DMS53 (cell line): ENCODE results near the gene WDR59.
"Not testable (repeated sequence)": the region's sequence is repeated elsewhere in the genome, so short reads cannot be mapped to it uniquely, and the experiment has no call there.

Experiments
- DNase-seq: peaks from one replicate; lab custom pipeline; 2025; lab: John Stamatoyannopoulos, UW

Gene WDR59, protein sequence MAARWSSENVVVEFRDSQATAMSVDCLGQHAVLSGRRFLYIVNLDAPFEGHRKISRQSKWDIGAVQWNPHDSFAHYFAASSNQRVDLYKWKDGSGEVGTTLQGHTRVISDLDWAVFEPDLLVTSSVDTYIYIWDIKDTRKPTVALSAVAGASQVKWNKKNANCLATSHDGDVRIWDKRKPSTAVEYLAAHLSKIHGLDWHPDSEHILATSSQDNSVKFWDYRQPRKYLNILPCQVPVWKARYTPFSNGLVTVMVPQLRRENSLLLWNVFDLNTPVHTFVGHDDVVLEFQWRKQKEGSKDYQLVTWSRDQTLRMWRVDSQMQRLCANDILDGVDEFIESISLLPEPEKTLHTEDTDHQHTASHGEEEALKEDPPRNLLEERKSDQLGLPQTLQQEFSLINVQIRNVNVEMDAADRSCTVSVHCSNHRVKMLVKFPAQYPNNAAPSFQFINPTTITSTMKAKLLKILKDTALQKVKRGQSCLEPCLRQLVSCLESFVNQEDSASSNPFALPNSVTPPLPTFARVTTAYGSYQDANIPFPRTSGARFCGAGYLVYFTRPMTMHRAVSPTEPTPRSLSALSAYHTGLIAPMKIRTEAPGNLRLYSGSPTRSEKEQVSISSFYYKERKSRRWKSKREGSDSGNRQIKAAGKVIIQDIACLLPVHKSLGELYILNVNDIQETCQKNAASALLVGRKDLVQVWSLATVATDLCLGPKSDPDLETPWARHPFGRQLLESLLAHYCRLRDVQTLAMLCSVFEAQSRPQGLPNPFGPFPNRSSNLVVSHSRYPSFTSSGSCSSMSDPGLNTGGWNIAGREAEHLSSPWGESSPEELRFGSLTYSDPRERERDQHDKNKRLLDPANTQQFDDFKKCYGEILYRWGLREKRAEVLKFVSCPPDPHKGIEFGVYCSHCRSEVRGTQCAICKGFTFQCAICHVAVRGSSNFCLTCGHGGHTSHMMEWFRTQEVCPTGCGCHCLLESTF

DNA sequence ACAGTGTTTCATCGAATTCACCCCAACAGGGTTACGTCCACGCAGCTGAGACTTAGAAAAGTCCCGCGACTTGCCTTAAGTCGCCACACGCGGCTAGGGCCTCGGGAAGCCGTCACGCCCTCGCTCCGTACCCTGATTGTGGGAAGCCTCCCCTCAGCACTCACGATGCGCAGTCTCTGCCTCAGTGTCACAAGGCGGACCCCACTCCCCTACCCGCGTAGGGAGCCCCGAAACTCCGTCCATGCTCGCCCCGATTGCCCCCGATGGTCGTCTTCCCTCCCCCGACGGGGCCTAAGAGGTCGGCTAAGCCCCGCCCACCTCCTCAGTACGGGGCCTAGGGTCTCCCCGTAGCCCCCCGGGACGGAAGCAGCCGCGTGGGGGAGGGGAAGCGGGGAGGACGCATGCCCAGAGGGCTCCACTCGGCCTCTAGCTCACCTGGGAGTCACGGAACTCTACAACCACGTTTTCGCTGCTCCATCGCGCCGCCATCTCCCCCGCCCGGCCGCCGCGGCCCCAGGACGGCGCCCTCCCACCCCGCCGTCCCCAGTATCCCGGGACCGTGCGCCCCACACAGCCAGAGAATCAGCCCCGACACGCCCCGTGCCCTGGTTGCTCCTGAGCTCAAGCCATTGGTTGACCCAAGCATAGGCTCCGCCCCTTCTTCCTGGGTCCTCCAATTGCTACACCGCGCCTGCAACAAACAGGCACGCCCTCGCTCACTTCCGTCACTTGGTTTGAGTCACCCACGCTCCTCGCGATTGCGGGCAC lies at the start of gene WDR59:
TSS of gene WDR59 (minus strand) at position 595 of the 768 bp plus-strand sequence. CDS start at position 489, 106 bp downstream.
- DNase-seq, result peak; percentile 99

DNA sequence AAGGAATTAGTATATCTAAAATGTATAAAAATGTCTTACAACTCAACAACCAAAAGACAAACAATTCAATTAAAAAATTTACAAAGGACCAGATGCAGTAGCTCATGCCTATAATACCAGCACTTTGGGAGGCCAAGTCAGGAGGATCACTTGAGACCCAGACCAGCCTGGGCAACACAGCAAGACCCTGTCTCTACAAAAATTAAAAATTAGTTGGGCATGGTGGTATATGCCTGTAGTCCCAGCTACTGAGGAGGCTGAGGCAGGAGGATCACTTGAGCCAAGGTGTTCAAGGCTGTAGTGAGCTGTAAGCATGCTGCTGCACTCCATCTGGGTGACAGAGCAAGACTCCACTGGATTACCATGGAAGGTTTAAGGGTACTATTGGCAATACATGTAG lies 47.7 kb upstream of the WDR59 start:
- DNase-seq, result no peak

DNA sequence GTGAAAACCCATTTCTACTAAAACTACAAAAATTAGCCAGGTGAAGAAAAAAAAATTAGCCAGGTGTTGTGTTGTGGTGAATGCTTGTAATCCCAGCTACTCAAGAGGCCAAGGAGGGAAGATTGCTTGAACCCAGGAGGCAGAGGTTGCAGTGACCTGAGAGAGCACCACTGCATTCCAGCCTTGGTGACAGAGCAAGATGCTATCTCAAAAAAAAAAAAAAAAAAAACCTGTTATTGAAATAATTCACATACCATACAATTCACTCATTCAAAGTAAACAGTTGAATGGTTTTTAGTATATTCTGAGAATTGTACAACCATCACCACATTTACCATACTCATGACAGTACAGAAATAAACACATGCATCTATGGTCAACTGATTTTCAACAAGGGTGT lies 44.9 kb upstream of the WDR59 start:
- DNase-seq, result no peak

DNA sequence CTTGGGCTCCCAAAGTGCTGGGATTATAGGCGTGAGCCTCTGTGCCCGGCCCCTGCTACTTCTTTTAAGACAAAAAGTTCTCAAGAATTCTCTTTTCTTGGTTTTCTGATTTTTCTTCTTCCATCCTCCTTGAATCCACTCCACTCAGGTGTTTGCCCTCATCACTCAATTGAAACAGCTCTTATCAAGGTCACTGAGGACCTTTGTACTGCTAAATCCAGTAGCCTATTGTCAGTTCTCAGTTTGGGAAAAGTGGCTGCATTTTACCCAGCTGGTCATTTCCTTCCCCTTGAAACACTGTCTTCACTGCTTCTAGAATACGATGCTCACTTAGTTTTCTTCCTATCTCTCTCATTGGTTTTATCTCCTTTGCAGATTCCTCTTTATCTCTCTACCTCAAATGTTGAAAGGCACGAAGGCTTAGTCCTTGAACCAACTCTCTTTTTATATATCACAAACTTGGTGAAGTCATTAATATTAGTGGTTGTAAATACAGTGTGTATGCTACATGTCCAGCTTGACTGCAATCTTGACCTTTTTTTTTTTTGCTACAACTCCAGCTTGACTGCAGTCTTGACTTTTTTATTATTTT lies 43.7 kb upstream of the WDR59 start:
- no peak for DNase-seq

DNA sequence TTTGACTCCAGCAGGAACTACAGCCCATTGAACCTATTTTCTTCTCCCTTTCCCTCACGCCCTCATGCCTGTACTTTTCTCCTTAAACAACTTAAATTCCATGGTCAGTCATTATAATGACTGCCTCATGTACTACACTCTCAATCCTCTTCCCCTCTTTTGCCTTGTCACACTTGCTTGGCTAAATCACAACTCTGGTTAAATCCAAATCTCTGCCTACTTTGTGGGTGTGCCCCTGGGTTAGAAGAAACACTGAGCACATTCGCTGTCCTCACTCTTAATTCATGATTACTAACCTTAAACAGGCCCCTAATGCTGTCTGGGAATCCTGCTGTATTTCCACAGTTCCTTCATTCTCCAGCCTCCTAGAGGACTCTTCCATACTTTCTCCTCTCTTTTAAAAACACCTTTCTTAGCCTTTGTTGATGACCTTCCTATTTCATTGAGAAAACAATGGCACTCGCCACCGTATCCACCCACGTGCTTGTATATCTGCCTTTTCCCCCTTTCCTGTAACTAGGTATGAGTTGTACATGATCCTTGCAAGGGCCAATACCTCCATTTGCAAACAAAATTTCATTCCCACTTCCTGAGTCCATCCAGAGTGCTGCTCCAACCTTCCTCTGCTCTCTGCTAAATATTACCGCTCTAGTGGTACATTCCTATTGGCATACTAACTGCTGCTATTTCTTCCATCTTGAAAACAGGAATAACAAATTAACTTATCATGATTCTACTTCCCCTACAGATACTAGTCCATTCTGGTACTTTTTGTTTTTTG lies 42.8 kb upstream of the WDR59 start:
- DNase-seq, result no peak

DNA sequence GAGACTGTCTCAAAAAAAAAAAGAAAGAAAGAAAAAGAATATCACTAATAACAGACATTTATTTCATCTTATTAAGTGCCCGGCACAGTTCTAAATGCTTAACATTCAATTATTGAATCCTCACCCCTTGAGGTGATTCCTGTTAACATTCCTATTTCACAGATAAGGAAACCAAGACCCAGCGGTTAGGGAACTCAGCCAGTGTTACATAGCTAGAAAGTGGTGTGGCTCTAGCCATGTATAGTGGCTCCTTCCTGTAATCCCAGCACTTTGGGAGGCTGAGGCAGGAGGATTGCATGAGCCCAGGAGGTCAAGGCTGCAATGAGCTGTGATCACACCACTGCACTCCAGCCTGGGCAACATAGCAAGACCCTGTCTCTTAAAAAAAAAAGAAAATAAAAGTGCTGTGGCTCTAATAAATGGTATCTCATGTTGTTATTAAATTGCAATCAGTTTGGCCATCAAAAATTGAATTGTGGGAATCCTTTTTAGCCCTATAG lies 42.0 kb upstream of the WDR59 start:
- DNase-seq, result no peak

DNA sequence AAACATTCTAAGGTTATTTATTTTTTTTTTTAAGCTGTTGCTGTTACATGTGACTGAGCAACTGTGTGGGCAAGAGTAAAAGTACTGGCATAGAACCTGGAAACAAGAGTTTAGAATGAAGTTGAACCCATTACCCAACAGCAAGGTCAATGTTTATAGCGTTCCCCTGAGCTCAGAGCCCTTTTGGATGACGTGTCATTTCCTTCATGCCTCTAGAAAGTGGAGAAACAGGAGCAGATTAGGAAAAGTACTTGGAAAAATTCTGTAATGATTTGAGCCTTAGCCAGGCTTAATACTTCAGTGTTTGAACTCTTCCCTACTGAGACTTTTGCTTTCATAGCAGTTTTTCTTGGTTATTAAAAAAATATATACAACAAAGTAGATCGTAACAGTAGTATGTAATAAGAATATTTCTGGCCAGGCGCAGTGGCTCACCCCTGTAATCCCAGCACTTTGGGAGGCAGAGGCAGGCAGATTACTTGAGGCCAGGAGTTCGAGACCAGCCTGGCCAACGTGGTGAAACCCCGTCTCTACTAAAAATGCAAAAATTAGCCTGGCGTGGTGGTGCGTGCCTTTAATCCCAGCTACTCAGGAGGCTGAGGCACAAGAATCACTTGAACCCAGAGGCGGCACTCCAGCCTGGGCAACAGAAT lies 41.4 kb upstream of the WDR59 start:
- not testable (repeated sequence) for DNase-seq

DNA sequence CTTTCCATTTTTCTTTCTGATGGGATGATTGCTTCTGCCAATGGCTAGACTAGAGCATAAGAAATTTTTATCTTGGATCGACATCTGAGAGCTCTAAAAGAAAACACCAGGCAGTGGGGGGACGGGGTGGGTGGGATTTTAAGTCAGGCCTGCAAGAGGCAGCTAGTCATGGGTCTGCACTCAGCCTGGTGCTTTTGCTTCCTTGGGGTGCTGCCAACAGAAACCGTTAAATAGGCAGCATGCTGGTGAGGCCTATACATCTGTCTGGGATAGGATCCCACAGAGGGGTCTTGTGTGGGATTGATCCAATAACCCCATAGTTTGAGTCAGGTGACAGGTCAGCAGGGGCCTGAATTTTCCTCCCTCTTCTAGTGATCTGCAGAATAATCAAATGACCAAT lies 40.8 kb upstream of the WDR59 start:
- no peak for DNase-seq

DNA sequence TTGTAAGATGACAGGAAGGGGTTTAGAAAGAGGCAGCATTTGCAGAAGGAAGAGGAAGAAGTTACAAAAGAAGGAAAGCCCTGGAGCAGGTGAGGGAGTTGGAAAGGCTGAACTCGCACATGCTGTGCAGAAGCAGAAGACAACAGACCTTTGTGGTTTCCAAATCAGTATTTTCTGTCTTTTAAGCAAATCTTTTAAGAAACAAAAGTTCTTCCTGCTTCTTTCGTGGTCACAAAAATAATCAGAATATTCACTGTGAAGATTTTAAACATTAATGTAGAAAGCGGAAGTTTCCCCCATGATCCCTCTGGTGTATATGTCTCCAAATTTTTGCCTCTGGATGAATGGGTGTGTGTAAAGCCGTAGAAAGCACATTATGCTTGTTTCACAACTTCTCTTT lies 39.7 kb upstream of the WDR59 start:
- DNase-seq, result no peak

DNA sequence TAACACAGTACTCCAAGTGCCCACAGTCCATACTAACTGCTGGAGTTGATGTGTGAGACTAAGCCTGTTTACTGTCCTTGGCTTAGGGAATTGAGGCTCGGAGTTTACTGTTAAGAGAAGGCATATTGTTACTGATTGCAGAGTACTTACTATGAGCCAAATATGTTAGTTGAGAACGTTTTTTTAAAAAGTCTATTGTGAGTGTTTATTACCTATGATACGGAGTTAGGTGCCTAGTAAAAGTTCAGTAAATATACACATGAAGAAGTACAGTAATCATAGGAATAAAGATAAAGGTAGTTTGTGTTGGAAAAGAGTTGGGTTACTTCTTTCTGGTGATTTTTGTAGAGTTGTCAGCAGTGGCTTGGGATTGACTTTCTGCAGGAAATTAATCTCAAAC lies 39.3 kb upstream of the WDR59 start:
- DNase-seq, result no peak

DNA sequence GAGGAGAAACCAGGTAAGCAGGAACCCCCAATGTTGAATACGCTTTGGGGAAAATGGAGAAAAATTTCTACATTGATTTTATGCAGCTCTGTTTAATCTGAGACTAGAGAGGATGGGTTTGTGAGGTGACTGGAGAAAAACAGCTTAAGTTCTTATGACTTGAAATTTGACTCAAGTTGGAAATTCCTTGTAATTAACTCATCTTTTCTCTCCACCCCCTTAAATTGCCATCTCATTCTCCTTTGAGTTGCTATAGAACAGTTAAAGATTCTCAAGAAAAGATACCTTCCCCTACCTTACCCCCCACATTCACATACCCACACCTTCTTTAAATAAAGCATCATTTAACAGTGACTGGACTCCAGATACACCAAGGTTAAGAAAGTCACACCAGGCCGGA lies 38.1 kb upstream of the WDR59 start:
- DNase-seq, result no peak

DNA sequence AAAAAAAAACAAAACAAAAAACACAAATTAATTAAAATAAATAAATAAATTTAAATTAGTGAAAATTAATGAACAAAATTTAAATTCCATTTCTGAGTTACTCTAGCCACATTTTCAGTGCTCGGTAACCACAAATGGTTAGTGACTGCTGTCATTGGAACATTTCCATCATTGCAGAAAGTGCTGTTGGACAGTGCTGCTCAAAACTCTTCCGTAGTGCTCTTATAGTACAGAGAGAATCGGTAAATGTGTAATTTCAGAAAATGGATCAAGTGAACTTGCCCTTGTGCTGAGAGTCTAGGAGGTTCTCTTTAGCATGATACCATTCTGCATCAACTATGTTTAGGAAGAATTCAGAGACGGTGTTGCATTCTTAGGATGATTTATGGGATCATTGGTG lies 37.6 kb upstream of the WDR59 start:
- DNase-seq, result no peak

DNA sequence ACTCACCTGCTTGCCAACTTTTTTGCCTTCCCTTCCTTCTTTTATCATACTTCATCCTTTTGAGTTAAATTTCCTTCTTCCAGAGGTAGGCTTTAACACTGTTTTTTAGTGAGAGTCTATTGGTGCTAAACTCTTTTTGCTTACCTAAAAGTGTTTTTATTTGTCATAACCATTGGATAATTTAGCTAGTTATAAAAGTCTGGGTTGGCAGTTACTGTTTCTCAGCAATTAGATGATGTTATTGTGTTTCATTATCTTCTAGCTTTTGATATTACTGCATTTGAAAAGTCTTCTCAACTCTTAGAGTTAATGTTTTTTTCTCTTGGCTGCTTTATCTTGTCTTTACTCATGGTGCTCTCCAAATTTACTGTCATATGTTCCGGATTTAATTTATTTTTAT lies 36.5 kb upstream of the WDR59 start:
- no peak for DNase-seq

DNA sequence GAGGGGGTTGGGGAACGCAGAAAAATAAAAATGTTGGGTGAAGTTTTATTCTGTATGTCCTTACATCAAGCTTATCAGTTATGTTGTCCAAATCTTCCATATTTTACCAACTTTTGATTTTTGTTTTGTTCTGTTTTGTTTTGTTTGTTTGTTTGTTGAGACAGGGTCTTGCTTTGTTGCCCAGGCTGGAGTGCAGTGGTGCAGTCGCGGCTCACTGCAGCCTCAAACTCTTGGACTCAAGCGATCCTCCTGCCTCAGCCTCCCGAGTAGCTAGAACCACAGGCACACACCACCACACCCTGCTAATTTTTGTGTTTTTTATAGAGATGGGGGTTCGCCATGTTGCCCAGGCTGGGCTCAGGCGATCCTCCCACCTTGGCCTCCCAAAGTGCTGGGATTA lies 34.7 kb upstream of the WDR59 start:
- DNase-seq, result no peak

DNA sequence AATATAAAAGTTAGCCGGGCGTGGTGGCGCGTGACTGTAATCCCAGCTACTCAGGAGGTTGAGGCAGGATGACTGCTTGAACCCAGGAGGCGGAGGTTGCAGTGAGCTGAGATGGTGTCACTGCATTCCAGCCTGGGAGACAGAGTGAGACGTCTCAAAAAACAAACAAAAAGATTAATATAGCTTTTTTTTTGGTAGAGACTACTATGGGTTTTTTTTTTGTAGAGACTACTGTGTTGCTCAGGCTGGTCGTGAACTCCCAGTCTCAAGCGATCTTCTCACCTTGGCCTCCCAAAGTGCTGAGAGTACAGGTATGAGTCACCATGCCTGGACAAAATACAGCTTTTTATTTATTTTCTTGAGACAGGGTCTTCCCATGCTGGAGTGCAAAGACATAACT lies 34.1 kb upstream of the WDR59 start:
- DNase-seq, result no peak

DNA sequence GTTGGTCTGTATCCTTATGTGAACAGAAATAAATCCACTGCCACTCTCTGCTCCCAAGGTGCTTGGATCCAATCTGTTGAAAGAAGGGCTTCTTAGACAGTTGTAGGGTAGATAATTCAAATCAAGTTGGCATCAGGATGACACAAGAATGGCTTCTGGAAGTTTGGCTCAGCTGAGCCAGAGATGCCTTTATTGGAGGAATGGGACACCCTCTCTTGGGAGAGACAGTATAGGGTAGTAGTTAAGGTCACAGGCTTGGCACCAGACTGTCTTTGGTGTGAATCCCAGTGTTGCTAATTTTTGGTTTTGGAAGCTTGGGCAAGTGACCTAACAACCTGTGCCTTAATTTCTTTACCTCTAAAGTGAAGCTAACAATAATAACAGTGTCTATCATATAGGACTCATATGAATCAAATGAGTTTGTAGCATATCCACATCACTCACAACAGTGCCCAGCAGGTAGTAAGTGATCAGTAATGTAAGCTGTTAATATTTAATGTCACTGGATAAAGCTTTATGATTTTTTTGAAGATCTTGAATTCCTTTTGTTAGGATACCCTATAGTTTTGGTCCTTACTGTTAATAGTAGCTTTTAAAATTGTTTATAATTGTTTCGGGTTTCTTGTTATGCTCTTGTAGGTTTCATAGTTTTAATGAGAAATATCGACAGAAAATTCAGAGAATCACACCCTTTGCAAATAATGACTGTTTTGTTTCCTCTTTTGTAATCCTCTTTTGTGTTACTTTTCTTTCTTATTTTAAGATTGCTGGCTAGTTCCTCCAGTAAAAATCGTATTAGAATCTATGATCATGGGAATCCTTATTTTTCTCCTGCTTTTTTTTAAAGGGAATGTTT lies 33.0 kb upstream of the WDR59 start:
- no peak for DNase-seq

DNA sequence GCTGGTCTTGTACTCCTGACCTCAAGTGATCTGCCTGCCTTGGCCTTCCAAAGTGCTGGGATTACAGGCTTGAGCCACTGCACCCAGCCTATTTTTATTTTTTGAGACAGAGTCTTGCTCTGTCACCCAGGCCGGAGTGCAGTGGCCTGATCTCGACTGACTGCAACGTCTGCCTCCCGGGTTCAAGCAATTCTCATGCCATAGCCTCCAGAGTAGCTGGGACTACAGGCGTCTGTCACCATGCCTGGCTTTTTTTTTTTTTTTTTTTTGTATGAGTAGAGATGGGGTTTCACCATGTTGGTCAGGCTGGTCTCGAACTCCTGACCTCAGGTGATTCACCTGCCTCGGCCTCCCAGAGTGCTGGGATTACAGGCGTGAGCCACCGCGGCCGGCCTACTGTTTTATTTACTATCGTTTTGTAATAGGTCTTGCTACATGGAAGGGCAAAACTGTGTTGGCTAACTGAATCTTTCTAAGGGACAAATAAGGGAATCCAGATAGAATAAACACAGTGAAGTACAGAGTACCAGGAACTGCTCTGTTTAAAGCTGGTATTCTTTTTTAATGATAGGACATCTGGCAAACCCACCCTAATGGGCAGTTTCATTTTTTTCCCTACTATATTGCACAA lies 31.6 kb upstream of the WDR59 start:
- DNase-seq, result peak; percentile 6

DNA sequence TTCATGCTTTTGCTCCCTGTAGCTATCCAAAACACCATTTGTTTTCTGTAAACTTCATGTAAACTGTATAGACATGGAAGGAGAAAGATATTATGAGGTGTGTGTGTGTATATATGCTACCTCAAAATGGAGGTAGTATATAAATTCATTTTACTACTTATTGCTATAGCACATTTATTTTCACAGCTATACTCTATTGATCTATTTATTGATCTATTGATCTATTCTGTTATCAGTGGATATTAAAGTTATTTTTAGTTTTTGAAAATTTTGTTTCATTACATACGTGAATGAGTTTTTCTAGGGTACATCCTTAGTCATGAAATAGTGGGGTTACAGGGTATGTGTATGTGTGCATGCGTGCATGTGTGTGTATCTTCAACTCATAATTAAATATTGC lies 29.4 kb upstream of the WDR59 start:
- no peak for DNase-seq

DNA sequence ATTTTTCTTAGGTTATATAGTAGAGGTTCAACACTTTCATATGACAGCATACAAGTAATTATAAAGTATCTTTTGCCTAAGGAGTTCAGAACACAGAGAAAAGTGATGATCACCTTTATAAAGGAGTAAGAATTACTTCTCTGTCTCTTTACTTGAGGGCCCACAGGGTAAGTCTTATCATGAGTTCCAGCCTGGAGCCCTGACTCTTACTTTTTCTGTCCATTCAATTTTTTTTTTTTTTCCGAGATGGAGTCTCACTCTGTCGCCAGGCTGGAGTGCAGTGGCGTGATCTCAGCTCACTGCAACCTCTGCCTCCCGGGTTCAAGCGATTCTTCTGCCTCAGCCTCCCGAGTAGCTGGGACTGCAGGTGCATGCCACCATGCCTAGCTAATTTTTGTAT lies 28.2 kb upstream of the WDR59 start:
- DNase-seq, result not testable (repeated sequence)
